GOT3 (cell line): ENCODE results near the gene GFAP.
"Not testable (repeated sequence)": the region's sequence is repeated elsewhere in the genome, so short reads cannot be mapped to it uniquely, and the experiment has no call there.

Experiments used
- DNase-seq: peaks from one replicate; lab custom pipeline; 2025; ENCODE audit warnings: mixed read lengths; lab: John Stamatoyannopoulos, UW

The GFAP gene

DNA sequence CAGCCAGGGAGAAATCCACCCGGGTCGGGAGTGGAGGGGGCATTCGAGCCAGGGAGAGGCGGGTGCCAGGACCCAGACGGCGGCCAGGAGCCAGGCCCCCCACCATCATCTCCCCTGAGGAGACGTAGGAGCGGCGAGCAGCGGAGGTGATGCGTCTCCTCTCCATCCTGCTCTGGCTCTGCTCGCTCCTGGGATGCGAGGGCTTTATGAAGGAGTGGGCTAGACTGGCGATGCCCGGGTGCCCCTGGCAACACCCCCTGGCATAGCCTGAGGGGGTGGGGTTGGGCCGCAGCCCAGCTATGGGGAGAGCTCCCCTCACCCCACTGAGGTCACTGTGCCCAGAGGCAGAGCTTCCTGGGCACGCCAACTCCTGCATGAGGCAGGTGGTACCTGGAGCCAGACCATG lies at the start of gene GFAP:
Gene GFAP, minus strand, starts transcription at position 180 of the 406 bp plus-strand sequence. Its CDS starts 14 bp downstream, at position 166.
- DNase-seq, result no peak

DNA sequence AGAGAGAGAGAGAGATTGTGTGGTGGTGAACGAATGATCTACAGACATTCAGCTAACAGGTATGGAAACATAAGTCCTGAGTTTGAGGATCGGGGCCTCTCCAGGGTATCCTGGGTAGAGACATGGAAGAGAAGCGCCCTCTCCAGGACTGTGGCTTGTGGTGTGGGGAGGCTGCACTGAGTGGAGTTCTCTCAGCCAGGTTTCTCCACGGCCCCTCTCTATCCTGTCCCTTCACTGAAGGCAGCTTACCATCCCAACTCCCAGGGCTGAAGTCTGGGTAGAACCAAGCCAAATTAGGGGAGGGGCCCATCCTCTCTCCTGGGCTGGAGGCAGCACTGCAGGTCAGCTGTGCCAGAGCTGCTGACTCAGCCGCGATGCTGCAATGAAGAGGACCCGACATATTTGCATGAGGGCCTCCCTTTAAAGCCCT lies 46.6 kb upstream of the GFAP start:
- no peak for DNase-seq

DNA sequence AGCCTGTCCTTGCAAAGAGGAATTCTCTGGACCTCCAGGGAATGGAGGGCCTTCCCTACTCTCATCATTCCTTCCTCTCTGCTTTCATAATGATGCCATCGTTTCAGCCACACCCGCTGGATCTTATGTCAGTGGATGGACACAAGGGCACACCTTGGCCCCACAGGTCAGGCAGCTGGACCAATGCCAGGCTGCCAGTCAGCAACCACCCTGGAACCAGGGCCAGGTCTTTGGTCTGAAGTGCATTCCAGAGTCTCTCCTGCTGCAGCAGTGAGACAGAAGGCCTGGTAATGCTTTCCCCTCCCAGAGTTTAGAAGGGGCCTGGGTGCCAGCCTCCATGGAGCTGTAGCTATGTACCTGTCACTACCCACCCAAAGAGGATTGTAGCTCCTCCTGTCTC lies 45.4 kb upstream of the GFAP start:
- no peak for DNase-seq

DNA sequence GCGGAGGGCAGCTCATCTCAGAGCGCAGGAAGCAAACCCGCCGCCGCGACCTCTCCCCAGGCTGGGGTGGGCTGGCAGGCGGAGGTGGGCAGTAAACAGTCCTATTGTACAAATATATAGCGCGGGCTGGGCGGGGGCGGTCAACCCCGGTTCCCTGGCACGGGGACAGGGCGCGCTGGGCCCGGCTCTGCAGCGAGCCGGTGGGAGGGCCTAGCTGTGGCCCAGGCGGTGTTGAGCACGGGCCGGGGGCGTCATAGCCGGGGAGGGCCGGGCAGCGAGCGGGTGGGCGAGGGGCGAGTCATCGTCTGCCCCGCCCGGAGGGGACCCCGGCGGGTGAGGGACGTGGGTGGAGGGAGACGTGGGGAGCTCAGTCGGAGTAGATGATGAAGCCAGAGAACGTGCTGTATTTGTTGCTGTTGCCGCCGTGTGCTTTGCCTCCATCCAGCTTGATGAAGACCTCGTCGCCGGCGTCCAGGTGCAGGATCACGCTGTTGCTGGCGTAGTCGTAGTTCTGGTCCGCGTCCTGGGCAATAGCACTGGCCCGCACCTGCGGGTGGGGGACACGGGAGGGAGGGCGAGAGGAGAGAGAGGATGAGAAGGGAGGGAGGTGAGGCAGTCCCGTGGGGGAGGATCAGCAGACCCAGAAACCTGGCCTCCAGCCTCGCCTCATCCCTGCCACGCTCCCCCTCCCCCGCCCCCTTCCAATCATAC lies 44.7 kb upstream of the GFAP start:
- DNase-seq, result no peak

DNA sequence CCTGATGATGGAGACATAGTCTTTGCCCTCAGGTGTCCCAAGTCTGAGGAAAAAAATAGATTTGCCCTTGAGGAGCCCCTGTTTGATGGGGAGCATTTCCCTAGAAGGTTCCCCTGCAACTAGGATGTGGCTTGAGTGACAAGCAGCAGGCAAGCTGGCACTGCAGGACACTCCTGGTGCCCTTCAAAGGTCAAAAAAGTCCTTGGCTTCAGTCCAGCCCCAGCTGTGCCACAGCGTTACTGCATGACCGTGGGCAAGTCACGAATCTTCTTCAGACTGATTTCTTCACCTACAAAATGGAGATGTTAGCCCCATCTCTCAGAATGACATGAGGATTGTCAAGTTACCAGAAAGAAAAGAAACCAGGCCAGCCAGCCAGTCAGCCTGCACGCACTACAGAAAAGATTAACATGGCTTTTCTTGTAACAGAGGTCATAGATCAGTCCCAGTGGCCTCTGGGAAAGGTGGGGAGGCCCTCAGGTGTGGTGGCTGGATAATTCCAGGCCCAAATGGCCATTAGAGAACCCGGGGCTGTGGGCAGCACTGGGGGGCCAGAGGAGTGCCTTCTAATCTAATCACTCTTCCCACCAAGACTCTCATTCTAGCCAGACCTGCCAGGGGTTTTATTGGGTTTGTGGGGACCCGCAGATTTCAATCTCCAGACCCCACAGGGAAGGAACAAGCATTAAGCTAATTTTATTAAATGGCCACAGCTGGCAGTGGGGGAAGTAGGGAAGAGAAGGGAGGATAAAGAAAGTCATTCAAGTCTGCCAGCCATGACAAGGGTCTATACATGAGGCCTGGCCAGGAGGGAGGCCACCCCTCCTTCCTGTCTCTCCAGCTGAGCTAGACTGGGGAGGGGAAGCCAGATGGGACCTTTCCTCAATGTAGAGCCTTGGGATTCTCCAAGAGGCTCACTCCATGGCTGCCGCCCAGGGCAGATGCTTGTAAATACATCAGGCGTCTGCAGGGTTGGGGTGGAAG lies 42.0 kb upstream of the GFAP start:
- no peak for DNase-seq

DNA sequence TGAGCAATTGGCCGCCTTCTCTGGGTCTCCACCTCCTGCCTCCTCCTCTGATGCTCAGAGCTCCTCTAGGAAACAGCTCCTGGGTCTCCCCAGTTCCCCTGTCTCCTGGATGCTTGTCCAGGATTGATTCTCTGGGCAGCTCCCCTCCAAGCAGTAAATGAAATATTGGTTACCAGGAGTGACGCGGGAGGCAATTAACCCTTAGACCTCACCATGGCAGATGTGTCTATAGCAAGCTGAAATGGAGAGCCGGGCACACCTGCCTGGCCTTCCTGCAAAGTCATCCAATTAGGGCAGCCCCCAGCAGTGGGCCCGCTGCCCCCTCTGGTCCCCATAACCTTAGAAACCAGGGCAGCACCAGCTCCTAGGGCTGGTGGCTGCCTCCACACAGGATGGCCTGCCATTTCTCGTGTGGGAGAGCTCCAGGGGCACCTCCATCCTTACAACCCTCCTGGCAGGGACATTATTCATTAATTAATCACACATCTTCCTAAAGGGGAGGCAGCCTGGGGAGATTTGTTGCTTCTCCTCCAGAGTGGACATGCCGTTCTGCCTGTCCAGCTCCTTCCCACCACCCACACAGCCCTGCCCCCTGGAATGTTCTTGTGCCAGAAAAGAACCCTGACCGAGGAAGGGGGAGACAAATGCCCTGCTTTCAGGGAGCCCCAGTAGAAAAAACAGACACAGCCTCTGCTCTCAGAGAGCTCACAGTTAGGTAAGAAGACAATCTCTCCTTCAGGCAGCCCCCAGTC lies 40.5 kb upstream of the GFAP start:
- DNase-seq, result no peak

DNA sequence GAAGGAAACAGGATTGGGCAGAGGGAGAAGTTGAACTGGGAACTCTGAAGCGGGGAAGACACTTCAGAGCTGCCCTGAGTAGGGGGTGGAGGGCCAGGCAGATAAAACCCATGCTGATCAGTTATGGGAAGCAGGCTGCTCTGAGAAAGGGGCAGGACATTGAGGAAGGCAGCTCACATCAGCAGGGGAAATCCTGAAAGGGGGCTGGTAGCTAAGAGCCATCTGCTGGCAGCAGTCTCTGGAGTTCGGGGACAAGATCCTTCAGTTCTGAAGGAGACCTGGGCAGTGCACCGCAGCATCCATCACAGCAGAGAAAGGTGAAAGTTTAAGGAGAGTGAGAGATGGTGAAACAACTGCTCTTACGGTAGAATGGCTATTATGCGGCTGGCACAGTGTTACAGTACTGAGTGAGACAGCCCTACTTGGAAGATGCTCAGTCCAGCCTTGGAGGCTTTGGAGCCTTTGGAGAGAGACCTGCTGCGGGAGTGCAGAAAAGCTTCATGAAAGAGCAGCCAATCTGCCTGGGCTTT lies 37.7 kb upstream of the GFAP start:
- DNase-seq, result no peak

DNA sequence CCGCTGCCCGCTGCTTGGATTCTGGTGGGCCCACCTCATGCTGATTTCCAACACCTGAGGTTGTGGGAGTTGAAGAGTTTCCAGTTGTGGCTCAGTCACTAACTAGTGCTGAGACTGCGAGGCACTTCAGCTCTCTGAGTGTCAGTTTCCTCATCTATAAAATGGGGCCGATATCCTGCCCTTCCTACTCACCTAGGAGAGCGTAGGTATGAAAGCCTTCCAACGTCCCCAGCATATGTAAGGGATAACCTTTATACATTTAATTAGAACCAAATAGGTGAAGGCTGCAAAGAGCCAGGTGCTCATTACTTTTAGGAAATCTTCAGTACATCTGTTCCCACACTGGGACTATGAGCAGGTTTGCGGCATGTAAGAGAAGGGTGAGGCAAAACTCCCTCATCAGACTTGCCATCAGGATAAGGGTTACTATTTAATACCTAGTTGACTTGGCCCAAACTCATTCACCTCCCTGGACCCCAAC lies 33.1 kb upstream of the GFAP start:
- no peak for DNase-seq

DNA sequence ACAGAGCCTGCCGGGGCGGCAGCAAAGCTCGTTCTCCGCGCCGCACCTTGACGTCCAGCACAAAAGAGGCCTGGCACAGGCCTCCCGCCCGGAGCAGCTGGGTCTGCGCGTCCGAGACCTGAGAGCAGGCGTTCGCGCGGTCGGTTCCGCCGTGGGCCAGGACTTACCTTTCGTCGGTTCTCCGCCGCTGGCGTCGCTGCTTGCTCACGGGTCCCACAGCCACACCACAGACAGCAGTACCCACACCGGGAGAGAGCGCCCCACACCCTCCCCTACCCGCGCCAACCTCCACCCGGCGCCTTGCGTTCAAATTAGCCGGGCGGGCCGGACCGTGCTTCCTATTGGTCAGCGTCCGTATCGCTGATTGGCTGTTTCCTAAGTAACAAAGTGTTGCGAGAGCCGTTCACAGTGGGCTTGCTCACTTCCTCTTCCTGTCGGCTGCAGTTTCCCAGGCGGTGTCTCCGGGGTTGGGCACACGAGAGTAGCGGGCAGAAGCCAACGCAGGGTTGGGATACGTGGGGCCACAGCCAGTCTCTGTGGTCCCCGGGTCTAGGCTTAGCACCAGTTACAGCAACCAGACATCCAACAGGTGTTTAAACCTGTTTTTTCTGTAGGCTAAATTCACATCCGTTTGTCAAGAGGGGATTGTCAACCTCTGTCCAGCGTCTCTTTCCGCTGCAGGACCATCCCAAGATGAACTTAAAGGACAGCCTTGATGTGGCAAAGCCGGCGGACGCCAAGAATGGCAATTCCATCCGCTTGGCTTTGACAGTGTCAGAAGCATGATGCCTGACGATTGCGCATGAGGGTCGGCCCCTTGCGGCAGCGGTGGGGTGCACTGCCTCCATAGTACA lies 32.4 kb upstream of the GFAP start, which contains the start of gene KIF18B:
Gene KIF18B, minus strand, starts transcription at position 313 of the 854 bp plus-strand sequence. CDS start 11,429 bp downstream, outside the sequence.
- peak; percentile 57 for DNase-seq

DNA sequence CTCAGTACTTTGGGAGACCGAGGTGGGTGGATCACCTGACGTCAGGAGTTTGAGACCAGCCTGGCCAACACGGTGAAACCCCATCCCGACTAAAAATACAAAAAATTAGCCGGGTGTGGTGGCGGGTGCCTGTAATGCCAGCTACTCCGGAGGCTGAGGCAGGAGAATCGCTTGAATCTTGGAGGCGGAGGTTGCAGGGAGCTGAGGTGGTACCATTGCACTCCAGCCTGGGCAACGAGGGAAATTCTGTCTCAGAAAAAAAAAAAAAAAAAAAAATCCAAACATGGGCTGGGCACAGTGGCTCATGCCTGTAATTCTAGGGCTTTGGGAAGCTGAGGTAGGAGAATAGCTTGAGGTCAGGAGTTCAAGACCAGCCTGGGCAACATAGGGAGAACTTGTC lies 30.4 kb upstream of the GFAP start:
- not testable (repeated sequence) for DNase-seq

DNA sequence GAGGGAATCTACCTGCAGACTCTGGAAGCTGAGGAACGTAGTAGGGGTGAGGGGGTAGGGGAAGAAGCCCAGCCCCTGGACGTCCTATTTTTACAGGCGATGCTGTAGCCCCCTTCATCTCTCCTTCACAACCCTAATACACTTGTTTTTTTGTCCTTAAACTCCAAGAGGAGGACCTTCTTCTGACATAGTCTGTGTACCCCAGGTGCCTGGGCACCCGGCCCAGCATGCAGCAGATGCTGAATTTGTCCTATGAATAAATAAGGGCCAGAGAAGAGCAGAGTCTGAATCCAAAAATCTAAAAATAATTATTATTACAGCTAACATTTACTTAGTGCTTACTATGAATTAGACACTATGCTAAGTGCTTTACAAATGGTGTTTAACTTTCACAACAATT lies 27.2 kb upstream of the GFAP start:
- no peak for DNase-seq

DNA sequence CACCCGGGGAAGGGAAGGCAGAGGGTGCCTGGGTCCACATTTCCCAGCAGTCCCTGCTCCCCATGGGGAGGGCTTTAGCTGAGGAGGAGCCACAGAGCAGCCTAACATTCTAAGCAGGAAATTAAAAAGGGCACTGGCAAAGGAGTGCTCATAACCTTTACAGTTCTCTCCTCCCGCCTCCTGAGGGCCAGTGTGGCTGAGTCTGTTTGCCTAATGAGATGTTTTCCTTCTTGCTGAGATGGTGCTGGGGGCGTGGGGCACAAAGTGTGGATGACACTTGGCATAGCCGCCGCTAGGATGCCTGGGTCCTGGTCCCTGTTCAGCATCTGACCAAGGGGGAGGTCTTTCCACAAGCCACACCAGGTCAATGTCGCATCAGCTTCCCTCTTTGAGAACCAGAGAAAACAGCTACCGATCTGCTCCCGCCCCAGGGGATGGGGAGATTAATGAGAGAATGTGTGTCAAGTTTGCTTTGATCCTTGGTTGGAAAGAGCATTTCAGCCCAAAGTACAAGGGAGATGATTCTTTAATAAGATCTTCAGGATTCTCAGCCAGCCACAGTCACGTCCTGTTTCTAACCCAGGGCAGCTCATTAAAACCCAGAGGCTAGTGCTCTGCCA lies 26.5 kb upstream of the GFAP start:
- DNase-seq, result no peak

DNA sequence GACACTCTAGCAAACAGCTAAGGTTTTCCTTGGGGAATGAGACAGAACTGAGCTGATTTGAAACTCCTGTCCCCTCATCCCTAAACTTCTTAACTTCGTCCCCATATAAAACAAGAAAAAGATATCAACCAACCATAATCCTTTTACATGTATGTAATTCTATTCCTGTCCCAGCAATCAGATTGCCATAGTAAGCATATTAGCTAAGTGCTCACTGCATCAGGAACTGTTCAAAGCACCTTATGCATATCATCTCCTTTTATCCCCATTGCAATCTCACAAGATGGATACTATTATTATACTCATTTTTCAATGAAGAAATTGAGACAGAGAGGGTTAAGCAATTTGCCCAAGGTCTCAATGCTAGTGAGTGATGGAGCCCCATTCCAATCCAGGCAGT lies 25.5 kb upstream of the GFAP start:
- no peak for DNase-seq

DNA sequence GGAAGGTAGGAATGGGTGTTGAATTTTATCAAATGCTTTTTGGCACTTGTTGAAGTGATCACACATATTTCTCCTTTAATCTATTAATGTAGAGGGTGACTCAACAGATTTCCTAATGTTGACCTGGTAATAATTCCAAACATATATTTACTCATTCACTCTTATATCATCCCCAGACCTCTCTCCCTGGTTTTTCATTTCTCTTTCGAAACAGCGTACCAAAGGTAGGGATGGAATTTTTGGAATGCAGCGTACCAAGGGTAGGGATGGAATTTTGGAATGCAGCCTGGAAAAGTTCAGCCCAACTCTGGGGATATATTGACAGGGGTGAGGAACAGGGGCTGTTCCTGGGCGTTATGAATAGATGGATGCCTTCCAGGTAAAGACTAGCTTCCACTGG lies 25.0 kb upstream of the GFAP start:
- no peak for DNase-seq

DNA sequence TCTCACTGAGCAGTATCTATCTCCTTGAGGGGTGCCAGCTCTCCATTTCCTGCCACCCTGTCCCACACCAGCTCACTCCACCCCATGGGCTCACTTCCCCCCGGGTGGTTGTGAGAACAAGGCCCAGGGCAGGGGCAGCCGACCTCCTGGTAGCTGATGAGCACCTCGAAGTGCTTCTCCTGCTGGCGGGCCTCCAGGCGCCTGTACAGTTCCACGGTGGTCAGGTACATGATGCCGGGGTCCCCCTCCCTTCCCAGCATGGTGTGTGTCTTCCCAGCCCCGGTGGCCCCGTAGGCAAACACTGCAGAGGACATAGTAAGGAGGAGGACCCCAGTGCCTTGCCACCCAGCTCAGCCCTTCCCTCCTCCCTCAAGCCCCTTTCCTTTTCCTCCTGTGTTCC lies 19.8 kb upstream of the GFAP start:
- DNase-seq, result no peak

DNA sequence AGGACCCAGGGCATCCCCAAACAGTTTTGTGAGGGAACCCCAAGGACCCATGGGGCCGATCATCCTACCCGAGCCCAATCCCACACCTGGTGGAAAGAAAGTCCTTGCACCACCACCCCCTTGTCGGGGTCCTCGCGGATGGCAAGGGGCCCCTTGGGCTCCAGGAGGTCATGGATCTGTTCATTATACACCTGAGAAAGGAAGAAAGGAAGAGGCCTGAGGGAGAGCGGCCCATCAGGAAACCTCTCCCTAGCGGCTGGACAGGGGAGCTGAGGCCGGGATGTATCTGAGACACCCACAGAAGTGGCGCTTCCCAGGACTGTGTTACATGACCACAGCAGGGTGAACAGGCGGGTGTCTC lies 19.4 kb upstream of the GFAP start:
- DNase-seq, result no peak

DNA sequence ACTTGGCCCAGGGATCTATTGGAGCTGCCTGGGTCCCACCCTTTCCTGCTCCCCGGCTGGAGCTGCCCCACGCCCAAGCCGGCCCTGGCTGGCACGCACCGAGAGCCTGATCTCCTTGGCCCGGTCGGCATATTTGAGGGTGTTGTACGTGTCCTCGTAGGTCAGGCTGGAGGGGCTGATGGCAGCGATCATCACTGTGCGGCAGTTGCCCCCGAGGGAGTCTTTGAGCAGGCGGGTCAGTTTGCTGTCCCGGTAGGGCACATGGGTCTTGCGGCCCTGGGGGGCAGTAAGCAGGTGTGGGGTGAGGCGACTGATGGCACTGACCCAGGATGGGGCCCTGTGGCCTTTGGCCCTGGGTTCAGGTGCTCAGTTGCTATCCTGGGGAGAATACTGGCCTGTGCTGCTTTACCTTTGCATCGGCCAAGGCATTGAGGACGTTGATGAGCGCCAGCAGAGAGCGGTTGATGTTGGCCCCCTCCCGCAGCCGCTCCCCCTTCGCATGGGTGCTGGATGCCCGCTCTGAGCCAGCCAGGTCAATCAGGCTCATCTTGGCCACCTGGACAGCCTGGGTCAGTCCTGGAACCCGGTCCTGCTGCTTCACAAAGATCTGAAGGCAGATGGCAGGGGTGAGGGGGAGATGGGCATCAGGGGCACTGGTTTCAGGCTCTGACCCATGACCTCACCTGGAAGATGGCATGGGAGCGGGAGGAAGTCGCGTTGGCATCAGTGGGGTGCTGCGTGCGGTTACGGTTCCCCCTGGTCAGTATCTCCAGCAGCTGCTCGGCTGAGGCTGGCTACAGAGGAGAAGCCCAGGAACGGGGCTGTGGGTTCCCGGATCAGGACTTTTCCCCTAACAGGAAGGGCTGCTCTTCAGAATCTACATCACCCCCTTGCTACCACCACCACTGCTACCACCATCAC lies 18.8 kb upstream of the GFAP start:
- no peak for DNase-seq

DNA sequence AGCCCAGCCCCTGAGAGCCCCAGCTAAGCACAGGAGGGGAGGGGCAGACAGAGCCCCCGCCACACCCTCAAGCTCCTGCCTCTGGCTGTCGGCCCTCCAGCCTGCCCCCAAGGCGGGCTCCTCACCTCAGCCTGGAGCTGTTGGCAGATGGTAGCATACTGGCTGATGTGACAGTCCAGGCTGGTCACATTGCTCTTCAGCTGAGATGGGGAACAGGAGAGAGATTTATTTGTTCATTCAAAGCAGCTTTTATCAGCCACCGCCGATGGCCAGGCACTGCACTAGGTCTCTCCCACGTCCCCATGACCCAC lies 17.4 kb upstream of the GFAP start:
- DNase-seq, result no peak

DNA sequence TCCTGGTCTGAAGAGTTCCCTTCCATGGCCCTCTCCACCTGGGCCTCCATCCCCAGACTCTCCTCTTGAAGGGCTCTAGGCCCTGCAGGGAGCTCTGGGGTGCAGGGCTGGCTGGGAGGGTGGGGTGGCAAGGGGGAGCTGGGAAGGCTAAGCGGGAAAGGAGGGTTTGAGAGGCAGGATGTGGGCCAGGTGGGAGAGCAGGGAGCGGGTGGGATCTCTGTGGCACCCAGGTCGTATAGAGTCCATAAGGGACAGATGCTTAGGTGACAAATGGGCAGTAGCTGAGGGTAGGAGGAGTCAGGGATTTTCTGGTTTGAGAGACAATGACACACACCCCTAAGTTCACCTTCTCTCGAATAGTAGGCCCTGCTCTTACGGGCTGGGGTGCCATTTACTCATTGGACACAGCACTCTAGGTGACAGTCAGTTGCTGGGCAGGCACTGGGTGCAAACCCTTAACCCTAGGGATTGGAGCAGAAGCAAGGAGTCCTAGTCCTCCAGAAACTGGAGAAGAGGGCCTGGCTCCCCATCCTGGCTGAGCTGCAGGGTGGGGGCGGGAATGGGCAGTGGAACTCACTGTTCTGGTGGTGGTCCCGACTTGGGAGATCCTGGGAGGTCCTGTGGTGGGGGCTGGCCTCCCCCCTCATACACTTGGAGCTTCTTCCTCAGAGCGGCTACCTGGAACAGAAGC lies 16.9 kb upstream of the GFAP start:
- no peak for DNase-seq
